ENCODE results near the gene PCSK6.
"Not testable (repeated sequence)": the region's sequence is repeated elsewhere in the genome, so short reads cannot be mapped to it uniquely, and the experiment has no call there.

PCSK6 gene

DNA sequence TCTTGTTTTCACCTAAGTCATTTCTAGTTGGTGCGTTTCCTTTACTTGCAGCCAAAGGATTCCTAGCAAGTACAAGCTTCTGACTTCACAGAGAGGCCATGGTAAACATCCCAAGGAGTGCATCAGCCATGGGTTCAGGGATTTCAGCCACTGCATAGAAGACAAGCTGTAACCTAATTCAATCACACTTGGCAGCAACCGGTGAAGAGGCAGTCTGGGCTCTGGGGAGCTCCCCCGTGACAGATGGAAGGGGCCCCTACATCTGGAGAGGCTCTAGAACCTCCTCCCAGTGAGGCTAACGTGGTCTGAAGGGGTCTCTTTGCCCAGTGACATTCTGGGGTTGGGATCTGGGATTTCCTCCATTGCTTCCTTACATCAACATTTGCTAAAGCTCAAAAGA lies 186.1 kb downstream of the PCSK6 start:
- no peak for DNase-seq

DNA sequence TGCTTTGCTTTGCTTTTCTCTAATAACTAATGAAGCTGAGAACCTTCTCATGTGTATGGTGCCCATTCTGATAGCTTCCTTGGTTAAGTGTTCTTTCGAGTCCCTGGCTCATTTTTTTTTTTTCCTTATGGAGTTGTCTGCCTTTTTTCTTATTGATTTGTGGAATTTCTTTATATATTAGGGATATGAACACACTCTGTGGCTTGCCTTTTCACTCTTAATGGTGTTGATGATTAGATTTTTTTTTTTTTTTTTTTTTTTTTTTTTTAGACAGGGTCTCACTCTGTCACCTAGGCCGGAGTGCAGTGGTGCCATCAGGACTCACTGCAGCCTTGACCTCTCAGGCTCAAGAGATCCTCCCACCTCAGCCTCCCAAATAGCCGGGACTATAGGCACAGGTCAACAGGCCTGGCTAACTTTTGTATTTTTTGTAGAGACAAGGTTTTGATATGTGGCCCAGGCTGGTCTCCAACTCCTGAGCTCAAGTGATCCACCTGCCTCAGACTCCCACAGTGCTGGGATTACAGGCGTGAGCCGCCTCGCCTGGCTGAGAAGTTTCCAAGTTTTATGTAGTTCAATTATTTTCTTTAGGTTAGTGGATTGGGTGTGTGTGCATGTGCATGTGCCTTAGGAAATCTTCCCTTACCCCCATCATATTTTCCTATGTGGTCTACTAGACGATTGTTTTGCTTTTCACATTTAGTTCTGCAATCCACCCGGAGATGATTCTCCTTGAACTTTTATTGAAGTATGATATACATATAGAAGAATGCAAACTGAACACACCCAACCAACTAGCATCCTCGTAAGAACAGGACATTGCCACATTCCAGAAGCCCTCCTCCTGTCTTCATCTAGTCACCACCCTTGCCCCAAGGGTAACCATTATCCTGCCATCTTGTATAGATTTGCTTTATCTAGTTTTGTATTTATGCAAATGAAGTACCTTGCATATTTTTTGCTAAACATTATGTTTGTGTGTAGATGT lies 192.8 kb downstream of the PCSK6 start:
- no peak for DNase-seq

DNA sequence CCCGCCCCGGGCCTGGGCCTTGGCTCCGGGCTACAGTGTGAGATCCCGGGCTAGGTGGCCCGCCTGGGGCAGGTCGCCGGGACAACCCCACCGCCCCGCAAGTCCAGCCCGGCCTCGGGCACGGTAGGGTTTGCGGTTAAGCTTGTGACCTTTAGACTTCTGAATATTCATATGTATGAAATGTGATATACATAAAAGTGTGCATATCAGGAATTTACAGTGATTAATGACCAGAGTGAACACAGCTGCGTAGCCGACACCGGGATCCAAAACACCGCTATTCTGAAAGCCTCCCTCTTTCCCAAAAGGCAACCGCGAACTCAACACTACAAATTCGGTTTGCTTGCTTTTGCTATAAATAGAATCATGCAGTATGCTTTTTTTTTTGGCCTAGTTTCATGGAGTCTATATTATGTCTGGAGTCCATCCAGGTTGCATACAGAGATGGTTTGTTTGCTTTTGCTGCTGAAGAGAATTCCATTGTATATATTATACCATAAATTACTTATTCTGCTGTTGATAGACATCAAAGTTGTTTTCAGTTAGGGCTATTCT lies 193.8 kb downstream of the PCSK6 start:
- no peak for DNase-seq

DNA sequence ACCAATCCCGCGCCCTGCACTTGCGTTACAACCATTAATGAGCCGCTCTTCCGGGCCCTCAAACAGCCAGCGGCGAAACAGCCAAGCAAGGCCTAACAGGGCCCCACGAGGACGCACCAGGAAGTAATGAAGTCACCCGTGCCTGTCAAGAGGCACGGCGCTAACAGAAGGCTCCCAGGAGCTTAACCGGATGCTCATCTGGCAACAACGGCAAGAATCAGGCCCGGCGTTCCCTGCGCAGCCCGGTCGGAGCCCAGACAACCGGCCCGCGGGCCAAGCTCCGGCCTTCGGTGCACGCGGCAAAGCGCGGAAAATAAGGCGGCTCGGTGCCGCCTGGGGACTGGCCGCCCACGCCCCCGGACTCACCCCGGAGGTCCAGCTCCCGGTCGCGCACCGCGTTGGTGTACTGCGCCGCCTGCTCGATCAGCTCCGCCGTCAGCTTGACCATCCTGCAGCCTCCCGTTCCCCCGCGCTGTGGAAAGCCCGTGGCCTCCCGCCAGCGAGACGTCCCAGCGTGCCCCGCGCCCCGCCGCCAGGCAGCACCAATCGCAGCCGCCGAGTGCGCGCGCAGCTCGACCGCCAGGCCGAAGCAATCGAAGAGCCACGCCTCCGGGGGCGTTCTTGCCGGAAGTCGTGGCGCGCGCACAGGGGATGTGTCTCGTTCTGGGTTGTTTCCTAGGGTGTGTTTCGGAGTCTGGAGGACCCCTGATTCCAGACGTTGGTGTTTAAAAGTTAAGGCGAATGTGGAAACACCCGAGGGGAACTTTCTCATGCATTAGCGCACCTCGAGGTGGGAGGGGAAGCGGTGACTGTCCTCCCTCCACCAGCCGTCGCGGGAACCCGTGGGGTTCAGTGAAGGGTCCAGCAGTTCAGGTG lies 194.5 kb downstream of the PCSK6 start, which contains the start of gene SNRPA1:
Gene SNRPA1, minus strand, starts transcription at position 518 of the 876 bp plus-strand sequence. Its CDS starts 70 bp downstream, at position 448.
- DNase-seq = peak; percentile 98

DNA sequence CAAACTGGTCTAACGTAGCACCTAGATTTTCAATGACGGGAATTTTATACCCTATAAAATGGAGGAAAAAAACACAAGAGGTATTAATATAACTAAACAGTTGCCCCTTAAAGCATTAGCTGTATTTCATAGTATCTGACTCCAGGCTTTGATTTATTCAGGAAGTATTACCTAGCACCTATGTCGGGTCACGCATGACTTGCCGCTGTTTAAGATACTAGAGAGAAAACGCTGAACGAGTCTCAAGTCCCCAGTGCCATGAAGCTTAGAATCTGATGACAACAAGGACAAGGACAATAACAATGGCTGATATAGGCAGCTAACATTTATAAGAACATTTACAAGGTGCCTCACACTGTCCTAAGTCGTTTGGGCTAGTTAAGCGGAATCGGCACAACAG lies 196.4 kb downstream of the PCSK6 start:
- DNase-seq = no peak

DNA sequence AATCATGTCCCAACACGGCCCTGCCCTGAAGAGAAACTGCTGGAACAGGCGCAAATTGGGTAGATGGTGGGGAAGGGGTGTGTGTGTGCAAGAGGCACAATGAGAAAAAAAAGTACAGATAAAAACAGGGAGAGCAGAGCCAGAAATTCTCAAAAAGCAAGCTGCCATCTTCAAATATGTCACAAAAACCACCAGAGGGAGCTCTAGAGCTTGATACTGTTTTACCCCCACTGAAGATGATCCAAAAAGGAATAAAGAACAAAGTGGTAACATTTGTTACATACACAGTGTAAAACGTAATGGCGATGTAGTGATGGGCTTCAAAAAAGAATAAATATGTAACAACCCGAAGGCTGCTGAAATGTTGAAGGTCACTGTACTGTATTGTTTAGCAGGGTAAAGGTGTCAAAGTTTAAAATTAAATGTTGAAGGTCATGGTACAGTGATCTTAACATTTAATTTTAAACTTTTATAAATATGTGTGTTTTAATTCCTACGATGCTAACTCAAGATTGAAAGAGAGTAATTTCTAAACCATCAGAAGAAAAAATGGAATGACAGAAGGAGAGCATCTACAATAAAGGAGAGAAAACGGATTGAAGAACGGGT lies 200.5 kb downstream of the PCSK6 start:
- DNase-seq = no peak

DNA sequence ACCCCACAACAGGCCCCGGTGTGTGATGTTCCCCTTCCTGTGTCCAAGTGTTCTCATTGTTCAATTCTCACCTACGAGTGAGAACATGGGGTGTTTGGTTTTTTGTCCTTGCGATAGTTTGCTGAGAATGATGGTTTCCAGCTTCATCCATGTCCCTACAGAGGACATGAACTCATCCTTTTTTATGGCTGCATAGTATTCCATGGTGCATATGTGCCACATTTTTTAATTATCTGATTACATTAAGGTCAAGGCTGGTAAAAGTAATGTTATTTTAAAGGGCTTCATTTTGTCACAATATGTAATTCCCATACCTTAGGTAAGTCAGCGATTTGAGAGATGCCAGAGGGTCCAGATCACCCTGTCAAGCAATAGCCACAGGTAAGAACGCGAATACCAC lies 202.2 kb downstream of the PCSK6 start:
- DNase-seq = not testable (repeated sequence)

DNA sequence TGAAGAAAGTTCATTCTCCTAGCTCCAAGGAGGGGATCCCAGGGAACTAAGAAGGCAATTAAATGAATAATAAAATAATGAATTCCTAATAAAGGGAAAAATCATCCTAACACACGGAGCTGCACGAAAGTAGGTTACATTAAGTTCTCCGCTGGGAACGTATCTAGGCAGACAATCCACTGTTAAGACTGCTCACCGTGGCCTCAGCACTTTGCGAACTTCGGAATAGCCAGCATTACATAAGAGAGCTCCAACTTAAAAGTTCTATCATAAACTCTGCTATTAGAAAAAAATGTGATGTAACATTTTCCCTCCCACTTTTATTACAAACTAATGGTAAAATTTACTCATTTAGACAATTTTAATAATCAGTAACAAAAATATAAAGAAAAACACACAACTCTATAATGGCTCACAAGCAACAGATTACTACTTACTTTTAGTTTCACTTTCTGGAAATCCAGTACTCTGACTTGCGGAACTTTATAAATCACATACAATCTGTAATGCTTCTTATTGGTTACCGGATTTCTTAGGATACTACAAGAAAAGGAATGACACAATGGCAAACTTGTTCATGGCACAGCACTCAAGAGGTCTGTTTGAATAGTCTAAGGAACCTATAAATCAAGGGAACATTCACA lies 202.9 kb downstream of the PCSK6 start:
- DNase-seq = no peak

DNA sequence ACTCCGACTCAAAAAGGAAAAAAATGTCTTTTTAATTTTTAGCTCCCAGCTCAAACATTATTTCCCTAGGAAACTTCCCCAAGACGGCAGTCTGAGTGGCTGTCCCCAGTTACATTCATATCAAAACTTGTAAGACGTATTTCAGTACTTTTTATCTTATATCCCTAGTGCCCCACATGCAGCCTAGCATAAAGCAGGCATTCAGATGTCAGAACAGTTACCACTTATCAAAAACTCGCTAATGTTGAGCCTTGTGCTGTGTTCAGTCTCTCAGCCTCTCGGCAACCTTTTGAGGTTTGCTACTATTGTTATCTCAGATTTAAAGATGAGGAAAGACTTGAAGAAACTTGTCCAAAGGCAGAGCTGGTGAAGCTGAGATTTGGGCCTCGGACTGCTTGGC lies 205.6 kb downstream of the PCSK6 start:
- DNase-seq = no peak

DNA sequence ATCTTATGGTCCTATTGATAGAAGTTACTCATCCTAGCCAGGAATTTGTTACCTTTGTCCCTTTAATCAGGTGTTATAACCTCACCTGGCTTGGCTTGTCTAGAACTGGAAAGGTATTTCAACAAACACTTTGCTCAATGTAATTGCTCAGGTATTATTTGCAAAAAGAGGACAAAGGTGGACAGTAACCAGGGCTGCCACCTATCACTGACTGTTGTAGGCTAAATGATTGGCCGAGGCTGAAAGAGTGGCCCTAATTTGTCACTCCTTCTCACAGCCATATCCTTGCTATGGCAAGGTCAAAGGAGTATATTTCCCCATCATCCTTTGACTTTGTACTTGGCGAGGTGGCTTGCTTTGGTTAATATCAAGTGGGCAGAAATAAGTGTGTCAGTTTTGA lies 209.5 kb downstream of the PCSK6 start:
- DNase-seq = no peak

DNA sequence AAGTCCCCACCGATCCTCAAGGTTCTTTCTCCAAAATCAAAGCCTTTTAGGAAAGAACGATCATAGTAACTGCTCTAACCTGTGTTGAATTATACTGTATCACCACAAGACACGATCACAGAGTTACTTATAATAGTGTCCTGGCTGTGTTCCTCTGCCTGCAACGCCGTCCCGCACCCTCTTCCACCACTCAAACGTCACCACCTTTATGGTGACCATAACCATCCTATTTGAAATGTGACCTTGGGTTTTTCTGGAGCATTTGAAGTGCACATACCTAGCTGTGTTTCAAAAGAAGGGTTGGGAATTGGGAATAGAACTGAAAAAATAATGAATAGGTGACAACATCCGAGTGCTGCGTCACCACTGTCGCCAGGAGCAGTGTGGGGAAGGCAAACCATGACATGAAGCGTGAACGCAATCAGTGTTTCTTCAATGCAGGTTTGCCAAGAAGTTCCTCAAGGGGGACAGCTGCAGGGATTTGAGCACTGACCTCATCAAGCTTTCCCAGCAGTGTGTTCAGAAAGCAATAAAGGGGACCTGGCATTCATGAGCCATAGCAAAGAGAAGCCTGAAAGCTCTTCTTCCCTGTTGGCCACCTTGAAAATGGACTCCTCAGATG lies 211.5 kb downstream of the PCSK6 start:
- no peak for DNase-seq

DNA sequence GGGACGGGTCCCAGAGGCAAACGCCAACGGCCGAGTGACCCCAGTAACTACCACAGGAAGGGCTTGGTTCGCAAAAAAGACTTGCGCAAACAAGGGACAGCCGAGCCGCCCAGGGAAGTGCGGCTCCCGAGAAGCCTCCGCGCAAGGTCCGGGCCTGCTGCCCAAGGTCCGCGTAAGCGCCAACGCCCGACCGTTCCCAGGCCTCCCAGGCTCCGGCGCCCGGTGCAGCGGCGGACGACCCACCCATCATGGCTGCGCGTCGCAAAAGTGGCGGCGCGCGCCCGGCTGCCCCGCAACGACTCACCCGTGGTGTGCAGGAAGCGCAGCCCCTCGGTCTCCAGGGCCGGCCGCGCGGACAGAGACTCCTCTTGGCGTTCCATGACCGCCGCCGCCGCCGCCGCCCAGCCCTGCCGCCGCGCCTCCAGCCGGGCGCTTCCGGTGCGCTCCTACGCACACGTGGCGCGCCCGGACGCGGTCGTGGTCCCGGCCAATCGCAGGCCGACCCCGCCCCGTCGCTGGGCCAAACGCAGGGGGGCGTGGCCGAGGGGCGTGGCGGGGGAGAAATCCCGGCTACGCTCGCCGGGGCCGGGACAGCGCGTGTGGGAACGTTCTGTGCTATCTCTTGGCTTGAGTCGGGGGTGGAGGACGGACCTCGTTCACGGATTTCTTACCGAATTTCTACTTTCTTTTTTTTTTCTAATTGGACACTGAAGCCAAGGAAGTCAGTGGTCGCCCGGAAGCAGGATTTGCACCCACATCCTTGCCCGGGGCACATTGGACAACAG lies 212.3 kb downstream of the PCSK6 start, which contains the start of gene SELENOS:
Gene SELENOS, minus strand, starts transcription at position 448 of the 785 bp plus-strand sequence. Its CDS starts 68 bp downstream, at position 380.
- DNase-seq = peak; percentile 90

DNA sequence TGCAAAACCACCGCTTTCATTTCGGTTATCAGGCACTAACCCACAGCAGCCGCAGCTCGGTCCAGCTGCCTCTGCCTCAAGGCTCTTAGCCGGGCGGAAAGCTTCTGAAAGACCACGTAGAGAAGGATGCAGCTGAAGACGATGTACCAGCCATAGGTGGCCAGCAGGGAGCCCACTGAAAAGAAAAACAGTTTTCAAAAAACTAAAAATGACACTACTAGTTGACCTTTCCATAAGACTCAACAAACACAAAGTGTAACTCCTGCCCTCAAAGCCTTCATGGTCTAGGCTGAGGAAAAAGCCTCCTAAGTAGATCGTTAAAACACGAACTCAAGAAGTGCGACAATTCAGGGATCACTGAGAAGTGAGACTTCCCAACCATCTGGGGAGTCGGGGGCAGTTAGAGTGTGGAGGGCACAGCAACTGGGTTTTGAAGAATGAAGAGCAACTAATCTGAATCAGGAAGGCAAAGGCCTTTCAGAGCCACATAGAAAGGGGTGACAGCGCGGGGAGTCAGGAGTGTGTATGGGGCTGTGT lies 212.9 kb downstream of the PCSK6 start:
- DNase-seq = no peak

DNA sequence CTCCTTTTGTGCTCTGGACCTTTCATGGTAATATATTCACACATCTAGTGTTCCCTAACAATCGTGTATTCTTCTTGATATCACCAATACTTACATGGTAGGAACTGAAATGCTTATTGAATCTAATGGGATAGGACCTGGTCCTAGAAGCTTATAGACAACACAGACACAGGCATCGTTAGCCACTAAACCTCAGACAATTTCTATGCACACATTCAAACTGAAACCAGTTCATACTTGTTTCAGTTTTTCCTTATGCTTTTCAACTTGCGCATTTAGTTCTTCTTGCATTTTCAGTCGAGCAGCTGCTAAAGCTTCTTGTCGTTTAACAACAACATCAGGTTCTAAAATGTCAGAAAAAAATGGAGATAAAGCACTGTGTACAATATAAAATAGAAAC lies 214.5 kb downstream of the PCSK6 start:
- no peak for DNase-seq

DNA sequence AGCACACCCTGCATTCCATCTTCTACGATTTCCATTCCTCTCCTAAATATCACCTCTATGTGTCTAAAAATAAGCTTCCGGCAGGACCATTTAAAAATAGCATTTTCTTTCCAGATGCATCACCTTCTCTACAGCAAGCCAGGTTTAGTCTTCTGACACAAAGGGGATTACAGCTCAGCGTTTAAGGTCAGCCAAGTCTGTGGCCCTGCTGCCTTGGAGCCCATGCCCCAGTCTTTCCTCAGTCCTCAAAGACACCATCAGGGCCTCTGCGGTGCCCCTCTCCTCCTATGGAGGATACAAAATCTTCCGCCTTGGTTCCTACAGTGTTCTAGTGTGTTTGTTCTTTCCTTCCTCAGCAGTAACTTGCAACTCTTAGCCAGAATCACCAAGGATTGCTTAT lies 216.0 kb downstream of the PCSK6 start:
- DNase-seq = no peak

DNA sequence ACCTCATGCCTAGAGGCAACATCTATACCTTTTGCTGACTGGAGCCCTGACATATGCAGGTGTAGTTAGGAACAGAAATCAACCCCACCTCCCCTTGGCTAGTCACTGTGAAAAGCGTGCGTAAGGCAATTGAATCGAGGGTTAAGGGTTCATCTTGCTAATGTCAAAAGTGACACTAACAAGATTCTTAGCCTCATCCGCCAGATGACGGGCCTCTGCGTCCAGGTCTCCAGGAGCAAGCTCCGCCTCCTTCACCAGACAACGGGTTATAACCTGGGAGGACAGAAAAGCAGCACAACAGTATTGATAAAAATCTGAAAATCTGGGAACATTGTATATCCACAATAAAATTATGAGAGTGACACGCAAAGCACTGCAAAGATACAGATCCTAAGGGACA lies 216.9 kb downstream of the PCSK6 start:
- DNase-seq = no peak

DNA sequence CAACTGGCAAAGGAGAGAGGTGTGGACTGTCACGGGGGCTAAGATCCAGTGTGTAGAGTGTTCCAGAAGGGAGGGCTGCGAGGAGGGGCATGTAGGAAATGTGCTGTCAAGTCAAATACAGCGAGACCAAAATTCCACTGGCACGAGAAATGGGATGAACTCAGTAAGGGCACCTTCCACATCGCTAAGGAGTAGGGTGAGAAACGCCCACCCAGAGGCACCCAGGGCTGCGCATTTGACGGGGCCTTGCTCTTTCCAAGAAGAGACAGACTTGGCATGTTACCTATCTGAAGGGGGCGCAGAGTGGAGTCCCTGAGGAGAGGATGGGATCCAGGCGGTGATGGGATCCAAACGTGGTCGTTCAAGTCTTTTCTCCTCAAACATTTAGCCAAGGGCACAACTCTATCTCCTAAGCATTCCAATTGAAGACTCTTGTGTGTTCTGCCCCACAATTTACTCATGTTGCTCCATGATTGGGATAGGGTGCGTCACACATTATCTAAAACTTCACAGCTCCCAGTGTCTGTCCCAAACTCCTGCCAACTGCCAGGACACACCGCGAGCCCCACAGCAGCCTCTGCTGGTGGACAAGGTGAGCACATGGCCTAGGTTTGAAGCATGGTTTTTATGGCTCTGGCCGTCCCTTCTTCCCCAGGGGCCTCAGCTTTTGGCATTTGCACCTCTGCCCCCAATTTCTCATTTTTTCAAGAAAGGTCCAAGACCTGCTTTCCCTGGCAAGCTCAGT lies 219.9 kb downstream of the PCSK6 start:
- no peak for DNase-seq

DNA sequence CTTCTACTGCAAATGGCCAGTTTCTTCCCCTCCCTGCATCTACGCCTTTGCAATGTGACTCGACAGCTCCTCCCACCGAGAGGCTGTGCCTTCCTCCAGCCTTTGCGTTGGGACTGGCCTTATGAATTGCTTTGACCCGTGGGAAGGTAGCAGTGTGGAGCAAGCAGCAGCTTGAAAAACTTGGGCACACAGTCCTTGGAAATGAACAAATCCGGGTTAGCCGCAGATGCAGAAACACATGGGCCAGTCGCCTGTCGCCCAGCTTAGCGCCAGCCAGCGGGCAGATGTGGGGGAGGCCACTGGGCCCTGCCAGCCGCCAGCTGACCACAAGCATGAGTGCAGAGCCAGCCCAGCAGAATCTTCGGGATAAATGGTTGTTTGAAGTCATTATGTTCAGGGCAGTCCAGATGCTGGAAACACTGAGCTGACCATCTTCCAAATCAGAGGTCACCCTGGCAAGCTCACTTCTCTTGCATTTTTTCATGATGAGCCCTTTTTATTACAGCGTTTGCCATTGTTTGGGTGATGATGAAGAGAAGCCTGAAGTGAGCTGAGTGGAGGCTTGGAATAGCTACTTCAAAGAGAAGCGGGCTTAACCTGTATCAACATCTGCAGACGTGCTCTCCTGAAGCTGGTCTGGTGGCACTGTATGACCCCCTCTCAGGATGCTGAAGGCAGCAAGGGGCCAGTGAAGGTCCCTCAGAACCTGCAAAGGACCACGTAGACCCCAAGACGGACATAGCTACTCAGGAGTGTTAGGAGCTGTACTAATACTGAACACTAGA lies 222.0 kb downstream of the PCSK6 start:
- no peak for DNase-seq

DNA sequence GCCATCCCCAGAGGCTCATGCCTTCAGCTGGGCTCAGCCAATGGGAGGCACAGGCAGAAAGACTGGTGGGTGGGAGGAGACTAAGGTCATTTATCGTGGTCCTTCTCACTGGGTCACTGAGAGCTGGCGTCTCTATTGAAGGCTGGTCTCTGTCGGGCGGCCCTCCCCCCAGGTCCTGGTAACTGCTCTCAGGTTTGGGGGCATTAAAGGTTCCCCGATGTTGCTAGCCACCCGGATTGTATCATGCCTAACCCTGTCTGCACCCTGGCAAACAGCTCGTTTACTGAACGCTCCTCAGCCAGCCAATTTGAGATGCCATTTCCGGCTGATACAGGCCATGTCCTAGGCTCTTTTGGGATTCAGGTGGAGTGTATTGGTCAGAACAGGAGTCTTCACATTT lies 222.7 kb downstream of the PCSK6 start:
- no peak for DNase-seq
